ENCODE data around the gene ADORA2A.

GRCh38 chr22:24426436-24426835 is 963 bp upstream of the ADORA2A start:
- TF ChIP-seq, protein P1, sequence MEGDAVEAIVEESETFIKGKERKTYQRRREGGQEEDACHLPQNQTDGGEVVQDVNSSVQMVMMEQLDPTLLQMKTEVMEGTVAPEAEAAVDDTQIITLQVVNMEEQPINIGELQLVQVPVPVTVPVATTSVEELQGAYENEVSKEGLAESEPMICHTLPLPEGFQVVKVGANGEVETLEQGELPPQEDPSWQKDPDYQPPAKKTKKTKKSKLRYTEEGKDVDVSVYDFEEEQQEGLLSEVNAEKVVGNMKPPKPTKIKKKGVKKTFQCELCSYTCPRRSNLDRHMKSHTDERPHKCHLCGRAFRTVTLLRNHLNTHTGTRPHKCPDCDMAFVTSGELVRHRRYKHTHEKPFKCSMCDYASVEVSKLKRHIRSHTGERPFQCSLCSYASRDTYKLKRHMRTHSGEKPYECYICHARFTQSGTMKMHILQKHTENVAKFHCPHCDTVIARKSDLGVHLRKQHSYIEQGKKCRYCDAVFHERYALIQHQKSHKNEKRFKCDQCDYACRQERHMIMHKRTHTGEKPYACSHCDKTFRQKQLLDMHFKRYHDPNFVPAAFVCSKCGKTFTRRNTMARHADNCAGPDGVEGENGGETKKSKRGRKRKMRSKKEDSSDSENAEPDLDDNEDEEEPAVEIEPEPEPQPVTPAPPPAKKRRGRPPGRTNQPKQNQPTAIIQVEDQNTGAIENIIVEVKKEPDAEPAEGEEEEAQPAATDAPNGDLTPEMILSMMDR (IDR thresholded peaks at IDR 0.05), result no peak
- TF ChIP-seq POLR2A (IDR thresholded peaks at IDR 0.05) (no peak), POLR2AphosphoS5 (IDR thresholded peaks at IDR 0.05) (no peak), EP300 (IDR thresholded peaks at IDR 0.05; ENCODE audit: low read depth) (no peak)
